ENCODE results near the gene UBE4B.
"Not testable (repeated sequence)": the region's sequence is repeated elsewhere in the genome, so short reads cannot be mapped to it uniquely, and the experiment has no call there.

Gene UBE4B

DNA sequence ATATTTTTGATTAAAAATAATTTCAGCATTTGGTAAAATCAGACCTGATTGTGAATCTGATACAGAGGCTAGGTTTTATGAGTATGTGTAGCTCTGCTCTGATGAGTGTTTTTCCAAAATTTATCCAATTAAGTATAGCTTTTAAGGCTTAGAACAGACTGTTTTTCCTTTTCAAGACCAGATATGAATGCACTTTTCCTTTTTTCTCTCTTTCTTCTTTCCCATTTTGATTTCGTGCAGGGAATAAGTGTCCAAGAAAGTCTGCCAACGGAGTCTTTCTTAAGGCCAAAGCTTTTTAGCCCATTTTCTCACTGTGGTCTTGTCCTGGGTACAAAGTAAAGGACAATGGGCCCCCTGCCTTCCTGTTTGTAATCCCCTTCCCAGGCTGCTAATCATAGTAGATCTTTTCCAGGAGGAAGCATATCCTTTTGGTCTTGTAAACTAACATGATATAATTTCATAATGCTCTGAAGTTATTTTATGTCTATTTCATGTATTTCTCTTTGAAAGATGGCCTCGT is 180.5 kb downstream of the UBE4B start:
- DNase-seq, result no peak

DNA sequence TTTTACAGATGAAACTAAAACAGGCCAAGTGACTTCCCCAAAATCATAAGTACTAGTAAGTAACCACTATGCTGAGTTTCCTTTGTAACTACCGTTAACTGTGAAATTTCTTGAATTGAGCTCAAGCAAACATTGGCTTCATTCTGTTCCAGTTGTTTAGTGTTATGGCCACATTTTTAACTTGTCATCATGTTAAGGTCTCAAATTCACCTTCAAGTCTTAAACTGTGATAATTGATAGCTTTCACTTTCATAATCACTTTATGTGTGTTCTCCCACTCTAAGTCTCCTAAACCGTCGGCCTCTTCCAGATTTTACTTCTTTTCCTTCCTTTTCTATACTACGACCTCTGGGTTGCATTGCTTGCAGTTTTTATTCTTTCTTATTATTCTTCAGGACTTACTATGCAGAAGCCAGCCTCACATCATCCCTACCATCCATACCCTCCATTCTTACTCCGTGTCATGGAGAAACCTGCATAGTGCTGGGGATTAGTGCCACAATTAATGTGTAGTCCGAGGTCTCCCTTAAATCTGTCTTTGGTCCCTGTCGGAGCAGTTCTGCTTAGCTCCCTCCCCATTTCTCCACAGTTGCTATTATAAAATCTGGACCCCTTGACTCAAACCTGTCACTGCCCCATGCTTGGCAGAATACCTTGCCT is 183.5 kb downstream of the UBE4B start:
- DNase-seq, result no peak

DNA sequence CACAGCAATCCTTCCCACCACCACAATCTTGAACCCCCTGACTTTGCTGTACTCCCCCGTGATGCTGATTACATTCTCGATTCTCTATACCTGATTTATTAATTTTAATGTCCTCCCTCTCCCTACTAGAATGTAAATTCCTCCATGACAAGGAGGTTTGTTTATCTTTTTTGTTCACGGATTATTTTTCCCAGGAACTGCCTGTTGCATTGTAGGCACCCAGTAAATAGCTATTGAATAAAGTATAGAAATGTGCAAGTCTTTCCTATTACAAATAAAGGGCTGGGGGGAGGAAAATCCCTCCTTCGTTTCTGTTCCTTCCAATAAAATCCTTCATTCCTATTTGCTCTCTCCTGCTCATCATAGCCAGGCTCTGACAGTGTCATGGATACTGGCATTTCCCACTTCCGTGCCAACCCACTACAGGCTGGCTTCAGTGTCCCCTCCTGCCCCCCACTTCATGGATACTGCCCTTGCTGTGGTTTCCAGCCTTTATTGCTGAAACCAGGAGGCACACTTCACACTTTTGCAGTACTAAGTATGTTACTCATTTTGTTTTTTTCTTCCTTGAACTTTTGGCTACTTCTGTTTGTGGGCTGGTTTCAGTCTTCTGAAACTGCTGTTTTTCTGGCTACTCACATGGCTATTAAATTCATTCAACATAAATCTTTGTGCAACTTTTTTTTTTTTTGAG is 185.1 kb downstream of the UBE4B start:
- DNase-seq, result no peak

DNA sequence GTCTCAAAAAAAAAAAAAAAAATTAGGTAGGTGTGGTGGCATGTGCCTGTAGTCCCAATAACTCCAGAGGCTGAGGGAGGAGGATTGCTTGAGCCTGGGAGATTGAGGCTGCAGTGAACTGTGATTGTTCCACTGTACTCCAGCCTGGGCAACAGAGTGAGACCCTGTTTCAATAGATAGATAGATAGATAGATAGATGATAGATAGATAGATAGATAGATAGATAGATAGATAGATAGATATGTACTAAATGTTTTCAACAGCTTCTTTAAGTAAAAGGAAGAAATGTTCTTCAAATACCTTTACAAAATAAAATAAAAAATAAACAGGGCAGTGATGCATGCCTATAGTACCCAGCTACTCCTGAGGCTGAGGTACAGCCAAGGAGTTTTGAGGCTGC is 187.4 kb downstream of the UBE4B start:
- DNase-seq, result no peak

DNA sequence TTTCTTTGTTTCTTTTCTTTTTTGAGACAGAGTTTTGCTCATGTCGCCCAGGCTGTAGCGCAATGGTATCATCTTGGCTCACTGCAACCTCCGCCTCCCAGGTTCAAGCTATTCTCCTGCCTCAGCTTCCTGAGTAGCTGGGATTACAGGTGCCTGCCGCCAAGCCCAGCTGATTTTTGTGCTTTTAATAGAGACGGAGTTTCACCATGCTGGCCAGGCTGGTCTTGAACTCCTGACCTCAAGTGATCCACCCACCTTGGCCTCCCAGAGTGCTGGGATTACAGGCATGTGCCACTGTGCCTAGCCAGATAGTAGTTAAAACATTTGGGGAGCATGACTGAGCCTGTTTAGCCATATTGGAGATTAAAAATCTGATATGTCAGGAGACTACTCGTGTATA is 187.9 kb downstream of the UBE4B start:
- DNase-seq, result not testable (repeated sequence)

DNA sequence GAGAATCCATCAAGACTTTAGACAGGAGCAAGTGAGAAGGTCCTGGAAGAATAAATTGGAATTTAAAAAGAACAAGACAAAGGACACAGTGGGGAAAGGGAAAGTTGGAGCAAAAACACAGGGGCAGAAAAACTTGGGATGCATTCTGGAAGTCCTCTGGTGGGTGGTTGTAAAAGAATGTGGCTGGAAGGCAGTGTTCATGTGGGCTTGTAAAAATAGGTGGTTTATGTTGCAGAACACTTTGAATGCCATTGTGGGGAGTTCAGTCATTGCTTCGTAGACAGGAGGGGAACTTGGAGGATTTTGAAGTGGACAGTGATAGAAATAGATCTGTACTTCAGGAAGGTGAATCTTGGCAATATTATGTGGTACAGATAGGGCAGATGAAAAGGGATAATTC is 192.8 kb downstream of the UBE4B start:
- DNase-seq, result no peak

DNA sequence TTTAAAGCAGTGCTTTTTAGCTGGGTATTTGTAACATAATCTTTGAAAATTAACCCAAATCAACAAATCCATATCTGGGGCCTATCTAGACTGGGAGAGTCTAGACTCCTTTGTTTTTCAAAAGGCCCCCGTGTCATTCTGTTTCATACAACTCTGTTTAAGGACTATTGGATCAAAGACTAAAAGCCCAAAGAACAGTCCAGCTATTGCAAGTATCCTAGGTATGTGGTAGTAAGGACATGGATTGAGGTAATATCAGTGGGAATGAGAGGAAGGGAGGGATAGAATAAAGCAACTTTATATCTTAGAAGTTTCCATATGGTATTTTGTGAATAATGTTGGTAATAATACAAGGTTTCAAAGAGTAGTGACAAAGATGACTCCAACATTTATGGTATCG is 195.8 kb downstream of the UBE4B start:
- no peak for DNase-seq

DNA sequence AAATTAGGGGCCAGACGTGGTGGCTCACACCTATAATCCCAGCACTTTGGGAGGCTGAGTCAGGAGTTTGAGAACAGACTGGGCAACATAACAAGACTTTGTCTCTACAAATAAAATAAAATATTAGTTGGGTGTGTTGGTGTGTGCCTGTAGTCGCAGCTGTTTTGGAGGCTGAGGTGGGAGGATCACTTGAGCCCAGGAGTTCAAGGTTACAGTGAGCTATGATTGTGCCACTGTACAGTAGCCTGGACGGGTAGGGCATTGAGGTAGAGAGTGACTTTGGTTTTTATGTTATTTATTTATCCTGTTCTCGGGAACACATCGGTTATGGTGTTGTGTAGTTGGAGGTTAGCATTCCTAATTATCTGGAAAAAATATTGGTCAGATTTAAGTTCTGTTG is 197.1 kb downstream of the UBE4B start:
- DNase-seq, result no peak

Measured in stimulated activated CD4-positive, alpha-beta T cell treated with anti-CD3 and anti-CD28 coated beads, Interleukin-4, amount 100 ng/mL, for 24 hours (primary cell).